HG02884 (cell line): ENCODE data around the gene RAB11FIP5.

Experiments used
- ATAC-seq: cut with Tn5 transposase; IDR thresholded peaks from one replicate; pipeline ENCODE4 v1.9.1; 2021; ENCODE audit warnings: mild to moderate bottlenecking, moderate library complexity; ENCODE audit not compliant: unreplicated experiment

The RAB11FIP5 gene

DNA sequence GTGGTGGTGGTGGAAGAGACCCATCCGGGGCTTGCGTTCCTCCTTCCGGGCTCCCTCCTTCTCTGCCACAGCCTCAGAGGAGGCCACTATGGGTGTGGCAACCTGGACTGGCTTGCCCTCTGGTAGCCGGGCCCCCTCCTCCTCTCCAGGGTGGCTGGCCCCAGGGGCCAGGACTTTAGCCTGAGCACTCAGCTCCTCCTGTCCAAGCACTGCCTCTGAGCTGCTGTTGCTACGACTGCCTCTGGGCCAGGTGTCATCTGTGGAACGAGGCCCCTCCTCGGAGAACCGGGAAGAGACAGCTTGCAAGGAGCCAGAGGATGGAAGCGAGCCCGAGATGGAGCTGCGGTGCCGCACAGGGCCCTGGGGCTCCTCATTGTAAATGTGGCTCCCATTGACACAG is 24.5 kb downstream of the RAB11FIP5 start:
- ATAC-seq = no peak

DNA sequence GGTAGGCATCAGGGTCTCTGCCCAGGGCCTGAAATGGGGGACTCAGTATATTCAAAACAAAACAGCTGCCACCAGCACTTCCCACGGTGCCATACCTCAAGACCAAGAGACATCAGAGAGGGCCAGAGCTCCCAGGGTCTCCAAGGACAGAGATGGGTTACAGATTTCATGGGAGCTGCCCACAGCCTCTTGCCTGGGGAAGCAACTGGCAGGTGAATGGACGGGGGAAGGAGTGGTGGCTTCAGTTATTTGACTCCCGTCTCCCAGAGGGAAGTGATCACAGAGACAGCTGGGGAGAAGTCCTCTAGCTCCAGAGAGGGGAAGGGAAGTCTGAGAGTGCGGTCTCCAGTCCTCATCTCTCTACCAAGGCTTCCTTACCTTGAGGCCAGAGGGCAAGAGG is 25.4 kb downstream of the RAB11FIP5 start:
- no peak for ATAC-seq

DNA sequence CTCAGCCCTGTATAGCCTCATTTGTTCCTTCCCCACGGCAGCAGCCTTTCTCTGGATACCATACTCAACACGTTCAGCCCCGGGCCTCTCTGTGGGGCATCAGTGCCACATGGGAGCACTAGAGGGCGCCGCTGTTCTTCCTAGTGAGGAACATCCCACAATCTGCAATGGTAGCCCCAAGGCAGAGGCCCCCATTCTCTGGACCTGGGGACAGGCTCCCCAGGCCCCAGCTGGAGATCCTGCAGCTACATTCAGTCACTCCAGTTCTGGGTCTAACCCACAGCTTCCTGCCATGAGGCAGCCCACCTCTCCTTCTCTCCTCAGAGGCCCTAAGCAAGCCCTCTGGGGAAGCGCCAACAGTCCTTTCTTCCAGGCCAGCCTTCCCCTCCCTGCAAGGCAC is 27.1 kb downstream of the RAB11FIP5 start:
- peak; percentile 88 for ATAC-seq

DNA sequence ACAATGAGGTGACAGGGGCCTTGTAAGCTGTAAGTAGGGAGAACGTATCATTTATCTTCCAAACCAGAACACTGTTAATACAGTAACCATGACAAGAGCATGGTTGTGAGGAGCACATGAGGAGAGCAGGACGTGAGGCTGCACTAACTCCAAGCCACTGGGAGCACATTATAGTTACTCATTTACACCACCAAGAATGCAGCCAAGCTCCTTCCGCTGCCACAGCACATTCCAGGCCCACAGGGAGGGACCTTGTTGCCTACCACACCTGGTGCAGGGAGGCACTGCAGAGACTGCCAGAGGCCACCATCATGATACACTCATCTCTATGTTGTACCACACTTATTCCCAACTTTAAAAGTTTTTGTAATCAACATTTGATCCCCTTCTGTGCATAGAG is 27.8 kb downstream of the RAB11FIP5 start:
- no peak for ATAC-seq

DNA sequence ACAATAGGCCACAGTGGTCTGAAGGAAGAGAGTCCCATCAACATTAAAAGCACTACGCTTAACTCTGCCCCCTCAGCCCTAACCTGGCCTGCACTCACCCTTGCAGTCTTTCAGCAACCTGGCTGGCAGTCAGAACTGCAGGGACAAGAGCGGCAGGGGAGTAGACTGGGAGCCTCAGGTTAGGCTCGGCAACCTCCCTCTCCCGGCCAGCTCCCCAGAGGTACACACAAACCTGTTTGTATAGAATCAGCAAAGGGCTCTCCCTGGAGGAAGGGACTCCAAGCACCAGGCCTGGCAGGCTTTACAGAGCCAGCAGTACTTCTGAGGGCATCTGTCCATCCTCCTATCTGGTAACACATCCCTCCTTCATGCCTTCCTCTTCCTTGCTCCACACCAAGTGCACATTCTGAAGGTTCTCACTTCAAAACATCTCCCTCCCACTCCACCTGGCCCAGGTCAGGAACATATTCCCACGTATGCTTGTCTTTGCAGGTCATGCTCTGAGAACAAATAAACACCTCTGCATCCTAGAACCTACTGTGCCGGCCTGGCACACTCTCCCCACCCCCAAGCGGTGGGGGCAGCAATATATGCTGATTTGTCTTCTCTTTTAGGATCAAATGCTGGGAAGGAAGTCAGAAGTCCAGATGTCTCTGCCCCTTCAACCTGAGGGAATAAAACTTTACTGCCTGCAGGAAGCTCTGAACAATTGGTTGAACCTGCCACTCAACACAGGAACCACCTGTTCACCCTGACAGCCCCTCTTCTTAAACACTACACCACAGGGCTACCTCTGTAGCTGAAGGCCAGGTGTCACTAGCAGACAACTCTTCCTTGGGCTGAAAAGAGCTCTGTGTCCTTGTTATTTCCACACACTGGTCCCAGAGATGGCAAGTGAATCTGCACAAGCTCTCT is 28.6 kb downstream of the RAB11FIP5 start:
- no peak for ATAC-seq

DNA sequence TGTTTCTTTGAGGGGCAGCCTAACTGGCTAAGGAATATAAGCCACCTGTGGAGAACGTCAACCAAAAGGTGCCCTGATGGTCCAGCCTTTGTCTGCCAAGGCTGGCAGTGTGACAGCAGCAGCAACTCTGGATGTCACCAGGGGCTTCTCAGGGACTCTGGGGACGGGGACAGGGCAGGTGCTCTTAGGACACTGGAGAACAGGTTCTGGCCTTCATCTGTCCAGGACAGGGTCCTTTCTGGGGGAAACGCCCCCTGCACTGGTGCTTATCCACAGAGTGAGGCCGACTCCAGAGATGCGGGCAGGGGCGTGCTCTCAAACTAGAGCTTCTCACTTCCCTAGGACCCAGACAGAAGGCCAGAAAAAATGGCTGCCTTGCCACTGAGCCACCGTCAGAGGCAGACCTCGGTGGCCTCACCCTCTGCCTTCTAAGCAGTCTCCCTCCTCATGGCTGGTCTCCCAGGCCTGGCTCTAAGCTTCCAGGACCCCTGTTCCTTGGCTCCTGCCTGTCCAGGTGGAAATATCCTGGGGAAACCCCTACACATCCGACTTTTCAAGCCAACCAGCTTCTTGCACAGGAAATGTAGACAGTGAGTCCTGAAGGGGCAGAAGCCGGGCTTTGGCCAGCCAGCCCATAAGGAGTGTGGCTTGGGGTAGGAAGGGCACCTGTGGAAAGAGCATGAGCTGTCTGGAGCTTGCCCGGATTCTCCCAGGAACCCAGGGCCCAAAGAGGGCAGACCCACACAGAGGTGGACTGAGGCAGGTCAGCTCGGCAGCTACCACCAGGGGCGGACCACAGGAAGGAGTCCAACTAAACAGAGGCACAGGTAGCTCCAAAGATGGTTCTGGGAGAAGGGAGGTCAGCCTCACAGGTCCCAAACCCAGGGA is 30.0 kb downstream of the RAB11FIP5 start:
- ATAC-seq = no peak

DNA sequence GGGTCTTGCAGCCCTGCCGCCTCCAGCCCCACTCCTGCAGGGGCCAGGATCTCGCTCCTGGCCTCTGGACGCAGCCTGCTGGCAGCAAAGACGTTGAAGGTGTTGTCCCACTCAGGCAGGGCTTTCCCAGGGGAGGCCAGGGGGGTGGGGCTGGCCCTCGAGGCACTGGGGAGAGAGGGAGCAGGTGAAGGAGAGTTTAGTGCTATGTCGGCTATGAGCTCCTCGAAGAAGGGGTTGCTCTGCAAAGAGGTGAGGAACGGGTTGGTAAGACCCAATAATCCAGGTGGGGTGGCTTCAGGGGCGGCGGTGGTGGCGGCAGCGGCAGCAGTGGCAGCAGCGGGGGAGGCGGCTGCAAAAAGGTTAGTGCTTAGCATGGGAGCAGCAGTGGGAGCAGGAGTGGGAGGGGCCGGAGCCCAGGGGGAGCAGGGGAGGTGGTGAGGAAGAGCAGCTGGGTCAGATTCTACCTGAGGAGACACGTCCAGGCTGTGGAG is 31.5 kb downstream of the RAB11FIP5 start:
- ATAC-seq = no peak

DNA sequence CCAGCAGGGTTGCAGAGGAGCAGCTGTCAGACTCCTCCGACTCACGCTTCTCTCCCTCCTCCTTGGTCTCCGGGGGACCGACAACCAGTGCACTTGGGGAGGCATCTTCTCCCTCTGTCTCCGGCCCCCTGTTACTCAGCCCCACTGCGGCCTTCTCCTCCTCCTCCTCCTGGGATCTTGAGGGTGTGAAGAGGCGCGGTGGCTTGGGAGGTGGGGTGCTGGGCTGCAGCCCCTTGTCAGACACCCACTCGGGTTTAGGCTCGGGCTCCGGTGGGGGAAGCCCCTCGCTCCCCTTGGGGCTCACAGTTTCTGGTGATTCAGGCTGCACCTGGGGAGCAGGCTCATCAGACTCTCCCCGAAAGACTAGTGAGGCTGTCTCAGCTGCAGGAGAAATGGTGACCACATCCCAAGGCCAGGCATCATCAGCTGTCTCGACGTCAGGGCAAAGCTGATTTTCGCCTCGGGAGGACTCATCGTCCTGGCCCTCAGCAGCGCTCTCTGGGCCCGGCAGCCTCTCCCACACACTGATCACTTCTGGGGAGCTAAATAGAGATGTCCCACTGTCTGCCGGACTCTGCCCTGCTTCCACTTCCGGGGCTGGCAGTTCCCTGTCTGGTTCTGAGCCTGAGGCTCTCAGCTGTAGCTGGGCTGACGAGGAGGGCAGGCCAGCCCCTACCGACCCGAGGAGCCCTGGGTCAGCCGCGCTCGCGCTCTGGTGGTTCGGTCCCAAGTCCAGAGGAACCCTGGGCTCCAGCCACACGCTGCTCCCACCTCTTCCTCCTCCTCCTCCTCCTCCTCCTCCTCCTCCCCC is 32.2 kb downstream of the RAB11FIP5 start:
- ATAC-seq = no peak

DNA sequence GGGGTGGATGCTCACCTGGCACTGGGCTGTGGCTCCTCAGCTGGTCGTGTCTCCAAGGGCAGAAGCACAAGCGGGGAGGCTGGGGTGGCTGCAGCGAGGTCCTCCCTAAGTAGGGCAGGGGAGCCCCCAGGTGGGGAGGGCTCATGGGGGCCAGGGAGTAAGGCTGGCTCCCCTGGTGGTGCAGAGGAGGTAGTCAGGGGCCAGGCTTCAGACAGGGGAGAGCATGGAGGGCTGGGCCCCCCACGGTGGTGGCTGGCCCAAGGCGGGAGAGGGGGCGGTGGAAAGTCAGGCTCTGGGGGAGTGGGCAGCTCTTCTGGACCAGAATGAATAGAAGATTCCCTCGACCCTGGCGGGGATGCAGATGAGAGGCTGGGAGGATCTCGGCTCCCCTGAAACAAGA is 33.1 kb downstream of the RAB11FIP5 start:
- ATAC-seq = no peak

DNA sequence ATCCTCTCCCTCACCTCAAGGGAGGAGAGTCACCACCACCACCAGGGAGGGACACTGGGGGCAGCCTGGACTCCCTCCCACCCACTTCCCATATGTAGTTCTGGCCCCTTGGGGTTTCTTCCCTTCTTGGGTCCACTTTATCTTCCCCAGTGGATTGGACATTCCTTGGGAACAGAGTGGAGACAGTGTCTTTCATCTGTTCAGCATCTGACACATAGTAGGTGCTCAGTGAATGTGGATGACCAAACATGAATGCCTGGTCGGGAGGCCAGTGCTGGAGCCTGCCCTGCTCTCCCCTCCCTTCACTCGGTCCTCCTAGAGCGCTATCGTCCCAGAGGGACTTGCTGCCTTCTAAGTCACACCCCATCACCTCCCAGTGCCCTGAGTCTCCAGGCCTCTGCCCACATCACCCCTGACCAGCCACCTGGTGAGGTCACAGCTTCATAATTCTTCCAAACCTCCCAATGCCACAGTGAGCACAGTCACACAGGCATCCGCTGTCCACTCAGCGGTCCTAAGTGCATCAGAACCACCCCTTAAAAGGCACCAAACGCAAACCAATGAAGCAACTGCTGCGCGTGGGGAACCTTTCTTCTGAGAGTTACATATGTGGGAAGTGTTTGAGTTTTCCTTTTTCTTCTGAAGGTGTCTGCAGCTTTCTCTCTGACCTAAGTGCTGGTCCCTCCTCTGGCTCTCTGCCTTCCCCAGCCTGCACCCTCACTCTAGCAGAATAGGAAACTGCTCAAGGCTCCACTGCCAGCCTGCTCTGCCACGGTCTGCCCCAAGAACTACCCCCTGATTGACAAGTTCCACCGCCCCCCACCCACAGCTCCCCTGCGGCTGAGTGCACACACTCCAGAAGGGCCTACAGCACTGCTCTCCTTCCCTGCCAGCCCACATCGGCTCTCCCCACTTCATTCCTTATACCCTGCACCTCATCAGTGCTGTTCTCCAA is 34.0 kb downstream of the RAB11FIP5 start:
- no peak for ATAC-seq

DNA sequence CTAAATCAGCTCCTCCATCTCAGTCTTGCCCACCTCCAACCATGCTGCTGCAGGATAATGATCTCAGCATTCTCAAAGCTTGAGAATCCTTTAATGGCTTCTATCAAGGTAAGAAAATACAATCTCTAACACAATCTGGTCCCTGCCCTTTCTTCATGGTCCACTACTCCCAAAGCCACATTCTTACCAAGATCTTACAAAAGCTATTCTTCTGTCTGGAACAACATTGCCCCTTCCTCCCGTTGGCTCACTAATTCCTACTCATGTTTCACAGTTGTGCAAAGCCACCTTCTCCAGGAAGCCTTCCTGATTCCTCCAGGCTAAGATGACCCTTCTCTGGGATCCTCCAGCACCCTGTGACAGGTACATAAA is 35.3 kb downstream of the RAB11FIP5 start:
- ATAC-seq = no peak

DNA sequence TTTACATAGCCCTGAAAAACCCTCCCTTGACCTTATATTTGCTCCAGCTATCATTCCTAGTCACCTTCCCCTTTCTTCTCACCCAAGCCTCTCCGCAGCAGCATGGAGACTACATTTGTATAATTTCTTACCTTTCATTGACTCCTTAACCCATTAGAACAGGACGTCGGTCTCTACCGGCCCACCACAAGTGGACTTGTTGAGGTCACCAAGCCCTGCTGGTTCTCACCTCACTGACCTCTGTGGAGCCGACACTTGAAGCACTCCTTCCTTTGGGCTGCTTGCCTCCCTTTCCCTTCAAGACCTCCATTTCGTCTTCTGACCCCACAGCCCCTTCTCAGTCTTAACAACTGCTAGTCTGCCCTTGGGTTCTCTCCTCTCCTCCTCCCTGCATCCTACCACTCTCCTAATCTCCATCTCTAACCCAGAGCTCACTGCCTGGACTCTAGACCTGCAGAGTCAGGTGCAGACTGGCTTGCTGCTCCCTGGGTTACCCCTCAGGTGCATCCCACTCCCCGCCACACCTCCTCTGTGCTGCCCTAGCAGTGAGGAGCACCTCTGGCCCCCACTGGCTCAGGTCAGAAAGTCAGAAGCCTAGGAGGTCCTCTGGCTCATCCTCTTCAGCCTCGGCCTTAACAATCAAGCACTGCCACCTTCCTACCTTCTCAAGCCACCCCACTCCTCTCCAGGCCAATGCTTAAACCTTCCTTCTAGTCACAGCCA is 35.9 kb downstream of the RAB11FIP5 start:
- no peak for ATAC-seq

DNA sequence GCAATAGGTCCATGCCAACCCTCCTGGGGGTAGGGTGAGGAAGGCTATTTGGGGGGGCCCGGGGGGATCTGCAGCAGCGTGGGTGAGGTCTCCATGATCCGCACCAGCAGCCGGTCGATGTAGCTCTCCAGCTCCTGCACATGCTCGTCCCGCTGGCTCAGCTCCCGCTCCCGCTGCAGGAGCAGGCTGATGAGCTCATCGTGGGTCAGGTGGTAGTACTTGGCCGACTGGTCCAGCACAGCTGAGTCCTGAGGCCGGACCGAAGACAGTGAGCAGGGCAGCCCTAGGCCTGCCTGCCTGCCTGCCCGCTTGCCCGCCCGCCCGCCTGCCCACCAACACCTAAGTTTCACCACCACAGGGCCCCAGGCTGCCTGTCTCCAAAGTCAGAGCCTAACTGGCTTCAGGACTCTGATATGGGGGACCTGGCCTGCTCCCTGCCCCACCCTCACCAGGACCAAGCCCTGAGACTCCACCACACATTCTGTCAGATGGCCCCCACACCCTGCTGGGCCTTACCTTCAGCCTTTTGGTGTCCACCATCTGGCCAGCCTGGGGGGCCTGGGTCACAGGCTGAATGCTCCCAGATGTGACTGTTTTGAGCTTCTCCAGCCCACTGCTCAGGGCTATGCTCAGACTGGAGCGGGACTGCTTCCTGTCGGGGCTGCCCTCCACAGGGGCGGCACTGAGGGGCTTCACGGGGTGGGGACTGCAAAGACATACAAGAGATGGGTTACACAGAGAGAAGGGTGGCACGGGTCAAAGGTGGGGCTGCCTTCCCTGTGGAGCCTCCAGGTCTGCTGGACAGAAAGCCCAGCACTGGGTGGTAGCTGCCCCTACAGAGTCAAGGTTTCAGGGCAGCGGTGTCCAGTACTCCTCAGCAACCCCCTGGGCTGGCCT is 37.0 kb downstream of the RAB11FIP5 start:
- no peak for ATAC-seq

DNA sequence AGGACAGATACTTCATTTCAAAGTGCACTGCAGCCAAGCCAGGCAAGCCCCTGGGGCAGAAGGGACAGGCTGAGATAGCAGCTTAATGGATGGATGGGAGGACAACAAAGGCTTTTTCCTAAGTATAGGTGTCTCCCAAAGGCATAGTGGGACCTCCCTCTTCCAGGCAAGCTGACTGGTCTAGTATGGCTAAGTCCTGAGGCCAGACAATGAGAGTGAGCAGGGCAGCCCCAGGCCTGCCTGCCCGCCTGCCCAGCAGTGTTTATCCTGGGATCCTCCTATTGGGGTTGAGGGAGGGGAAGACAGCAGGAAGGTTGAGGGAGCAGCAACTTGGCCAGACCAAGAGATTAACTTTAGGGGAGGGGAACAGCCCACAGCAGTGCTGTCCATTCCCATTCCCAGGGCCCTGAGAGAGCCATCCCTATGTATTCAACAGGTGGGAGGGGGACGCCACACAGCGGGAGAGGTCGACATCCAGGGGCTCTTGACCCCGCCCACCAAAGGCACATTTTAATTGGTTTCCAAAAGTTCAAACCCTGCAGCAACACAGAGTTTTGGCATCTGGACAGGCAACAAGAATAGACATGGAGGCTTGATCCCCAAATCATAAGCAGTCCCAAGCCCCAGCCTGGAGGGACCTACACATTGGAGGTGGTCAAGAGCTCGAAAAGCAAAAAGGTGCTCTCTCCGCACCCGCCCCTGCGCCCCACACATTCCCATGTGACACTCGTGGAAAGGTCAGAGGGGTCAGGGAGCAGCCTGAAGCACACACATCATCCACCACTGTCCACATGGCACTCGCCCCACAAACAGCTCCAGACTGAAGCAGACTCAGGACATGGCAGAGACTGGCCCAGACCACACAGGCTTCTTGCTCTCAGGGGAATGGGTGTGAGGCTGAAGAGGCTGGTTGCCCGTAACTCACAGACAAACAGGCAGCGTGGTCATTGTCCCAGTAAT is 38.4 kb downstream of the RAB11FIP5 start:
- ATAC-seq = no peak

DNA sequence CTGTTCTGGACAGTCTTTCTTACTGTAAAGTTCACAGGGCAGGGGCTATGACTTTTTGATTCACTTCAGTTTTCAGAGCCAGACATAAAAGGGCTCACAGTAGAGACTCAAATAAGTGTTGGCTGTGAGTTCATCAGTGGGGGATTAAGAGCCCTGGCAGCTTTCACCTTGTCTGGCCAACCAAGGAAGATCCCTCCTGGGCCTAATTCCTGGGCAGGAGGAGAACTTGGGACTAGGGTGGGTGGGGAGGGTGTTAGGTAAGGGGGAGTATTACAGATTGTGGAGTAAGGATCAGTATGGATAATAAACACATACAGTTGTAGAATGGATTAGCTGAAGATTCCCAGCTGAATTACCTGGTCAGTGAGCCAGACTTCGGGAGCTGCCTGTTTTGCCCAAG is 40.3 kb downstream of the RAB11FIP5 start:
- ATAC-seq = no peak

DNA sequence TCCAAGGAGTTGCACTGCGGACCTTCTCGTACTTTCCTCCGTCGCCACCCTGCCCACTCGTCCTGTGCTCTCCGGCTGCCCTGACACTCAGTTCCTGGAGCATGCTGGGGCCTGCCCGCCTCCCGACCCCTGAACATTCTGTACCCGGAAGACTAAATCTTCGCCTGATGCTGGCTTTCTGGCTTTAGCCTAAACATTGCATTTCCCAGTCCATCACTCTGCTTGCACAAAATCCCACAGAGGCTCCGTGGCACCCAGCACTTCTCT is 40.7 kb downstream of the RAB11FIP5 start:
- peak; percentile 7 for ATAC-seq
